OCI-LY7 (cell line): Measurements from ENCODE around the gene MS4A15. TPM values are rescaled to one million over a fixed set of nuclear protein-coding genes. Genes with fewer than 3 reads are reported as not detected.

Source experiments
- BruUV-seq: library from RNA; stranded (reverse); fragments of 400-500 nt; replicated peaks from 2 replicates; lab custom pipeline; 2021; lab: Mats Ljungman, UMichigan
- CTCF ChIA-PET: fragments of 300-600 bp; sonication (Branson Sonifier 250); formaldehyde crosslinking; loops from one replicate; lab custom pipeline; 2022; ENCODE audit warnings: antibody characterized with exemption; ENCODE audit not compliant: unreplicated experiment; lab: Charles Lee
- POLR2A ChIA-PET: fragments of 300-600 bp; sonication (Branson Sonifier 250); formaldehyde crosslinking; loops from one replicate; lab custom pipeline; 2022; ENCODE audit warnings: antibody characterized with exemption; lab: Charles Lee
- DNase-seq: peaks from one replicate; pipeline ENCODE4 v3.0.0-alpha.2; 2015; ENCODE audit warnings: low spot score
- H2AFZ ChIP-seq: fragments of 200-600 bp; sonication (generic), shearing (Covaris generic); 2 replicates; pipeline ENCODE4 v1.6.1; 2014; ENCODE audit warnings: mild to moderate bottlenecking, antibody characterized with exemption, low read length, moderate library complexity
- H3K27ac ChIP-seq: fragments of 200-600 bp; sonication (generic); 2 replicates; pipeline ENCODE4 v1.5.1; 2014; ENCODE audit warnings: mixed run types, low read depth, mild to moderate bottlenecking, moderate library complexity, low read length, inconsistent platforms; ENCODE audit not compliant: poor library complexity, severe bottlenecking
- H3K36me3 ChIP-seq: fragments of 200-600 bp; sonication (generic); 2 replicates; pipeline ENCODE4 v1.6.1; 2014; ENCODE audit warnings: mild to moderate bottlenecking, antibody characterized with exemption, low read length, moderate library complexity, mixed read lengths; ENCODE audit not compliant: insufficient read depth
- H3K4me1 ChIP-seq: fragments of 200-600 bp; sonication (generic); 2 replicates; pipeline ENCODE4 v1.5.1; 2014; ENCODE audit warnings: mild to moderate bottlenecking, low read length; ENCODE audit not compliant: insufficient read depth, poor library complexity, severe bottlenecking
- H3K4me2 ChIP-seq: fragments of 200-600 bp; sonication (generic); 2 replicates; pipeline ENCODE4 v1.6.1; 2014; ENCODE audit warnings: mild to moderate bottlenecking, low read length
- H3K4me3 ChIP-seq: fragments of 200-600 bp; sonication (generic); 2 replicates; pipeline ENCODE4 v1.5.1; 2014; ENCODE audit warnings: mild to moderate bottlenecking, low read depth, low read length; ENCODE audit not compliant: poor library complexity, severe bottlenecking
- H3K79me2 ChIP-seq: fragments of 200-600 bp; sonication (generic); 2 replicates; pipeline ENCODE4 v1.6.1; 2016; ENCODE audit warnings: low read depth, mild to moderate bottlenecking, low read length, moderate library complexity, mixed read lengths; ENCODE audit not compliant: insufficient read depth
- H3K9me2 ChIP-seq: fragments of 200-600 bp; sonication (generic); 2 replicates; pipeline ENCODE4 v1.6.1; 2016; ENCODE audit warnings: mild to moderate bottlenecking, low read length, mixed read lengths; ENCODE audit not compliant: insufficient read depth
- H3K9me3 ChIP-seq: fragments of 200-600 bp; sonication (generic); 2 replicates; pipeline ENCODE4 v1.6.1; 2014; ENCODE audit warnings: mild to moderate bottlenecking, mixed run types, low read length, mixed read lengths
- H4K20me1 ChIP-seq: fragments of 200-600 bp; sonication (generic); 2 replicates; pipeline ENCODE4 v1.6.1; 2014; ENCODE audit warnings: mild to moderate bottlenecking, antibody characterized with exemption, low read length, moderate library complexity, mixed read lengths; ENCODE audit not compliant: insufficient read depth
- EZH2phosphoT487 ChIP-seq: fragments of 200-600 bp; sonication (generic); IDR thresholded peaks from 2 replicates; pipeline ENCODE4 v1.6.1; 2018; ENCODE audit warnings: low read depth, borderline replicate concordance, mild to moderate bottlenecking, mixed run types, antibody characterized with exemption, low read length, moderate library complexity, mixed read lengths
- intact Hi-C: fragments of 100-400 bp; cut with micrococcal nuclease; formaldehyde crosslinking; loops from one replicate; pipeline ENCODE4 v1.10.0; 2022; ENCODE audit not compliant: unreplicated experiment
- total RNA-seq, 2 experiments: library from RNA; depleted of rRNA in 1 of 2; stranded (reverse); fragments of >200 nt in 1 of 2; shearing (Covaris generic) in 1 of 2; gene quantifications; 2 replicates each; pipeline ENCODE4 v1.2.3, GENCODE V29; 2014 to 2022
- TF ChIP-seq, protein P1 (sequence below): fragments of 200-600 bp; sonication (generic); conservative IDR thresholded peaks from 2 replicates; pipeline ENCODE4 v1.5.1; 2014; ENCODE audit warnings: mild to moderate bottlenecking, antibody characterized with exemption, low read length, moderate library complexity, mixed read lengths

Gene MS4A15
- total RNA-seq, 2 experiments from 2014 or later, result not detected

DNA sequence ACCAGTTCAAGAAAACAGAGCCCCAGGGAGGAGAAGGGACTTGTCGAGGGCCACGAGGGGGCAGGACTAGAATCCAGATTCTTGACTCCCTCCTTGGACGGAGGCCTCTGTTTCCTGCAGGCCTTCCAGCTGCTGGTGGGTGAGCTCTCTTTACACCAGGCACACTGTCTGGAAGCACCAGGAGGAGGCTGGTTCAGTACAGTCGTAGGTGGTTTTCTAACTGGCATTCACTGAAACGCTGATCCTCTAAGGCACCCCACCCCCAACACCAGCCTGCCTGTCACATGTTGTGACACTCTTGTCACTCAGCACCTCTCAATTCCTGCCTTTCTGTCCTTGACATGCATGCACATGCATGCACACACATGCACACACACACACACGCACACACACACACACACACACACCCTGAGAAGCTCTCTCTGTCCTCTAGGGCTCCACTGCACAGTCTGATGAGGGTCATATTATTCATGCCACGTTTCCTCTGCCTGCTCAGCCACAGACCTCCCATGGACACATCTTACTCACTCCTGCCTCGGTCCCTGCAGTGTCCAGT lies 29.2 kb downstream of the MS4A15 start:
- ChIA-PET POLR2A (no interaction called here), CTCF (no interaction called here)
- no peak for DNase-seq
- Histone ChIP-seq H4K20me1 (no peaks in the 10 kb centered on the region), H3K36me3 (no peaks in the 10 kb centered on the region), H3K9me3 (no peaks in the 10 kb centered on the region), H3K79me2 (no peaks in the 10 kb centered on the region), H3K9me2 (no peaks in the 10 kb centered on the region), H3K27ac (no peak overlapping the region), H3K4me2 (no peak overlapping the region), H2AFZ (no peak overlapping the region), H3K4me3 (no peak overlapping the region), H3K4me1 (no peaks in the 10 kb centered on the region)
- no peak for TF ChIP-seq EZH2phosphoT487
- TF ChIP-seq, protein P1, sequence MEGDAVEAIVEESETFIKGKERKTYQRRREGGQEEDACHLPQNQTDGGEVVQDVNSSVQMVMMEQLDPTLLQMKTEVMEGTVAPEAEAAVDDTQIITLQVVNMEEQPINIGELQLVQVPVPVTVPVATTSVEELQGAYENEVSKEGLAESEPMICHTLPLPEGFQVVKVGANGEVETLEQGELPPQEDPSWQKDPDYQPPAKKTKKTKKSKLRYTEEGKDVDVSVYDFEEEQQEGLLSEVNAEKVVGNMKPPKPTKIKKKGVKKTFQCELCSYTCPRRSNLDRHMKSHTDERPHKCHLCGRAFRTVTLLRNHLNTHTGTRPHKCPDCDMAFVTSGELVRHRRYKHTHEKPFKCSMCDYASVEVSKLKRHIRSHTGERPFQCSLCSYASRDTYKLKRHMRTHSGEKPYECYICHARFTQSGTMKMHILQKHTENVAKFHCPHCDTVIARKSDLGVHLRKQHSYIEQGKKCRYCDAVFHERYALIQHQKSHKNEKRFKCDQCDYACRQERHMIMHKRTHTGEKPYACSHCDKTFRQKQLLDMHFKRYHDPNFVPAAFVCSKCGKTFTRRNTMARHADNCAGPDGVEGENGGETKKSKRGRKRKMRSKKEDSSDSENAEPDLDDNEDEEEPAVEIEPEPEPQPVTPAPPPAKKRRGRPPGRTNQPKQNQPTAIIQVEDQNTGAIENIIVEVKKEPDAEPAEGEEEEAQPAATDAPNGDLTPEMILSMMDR, result no peak
- BruUV-seq, result no TSS peak
- intact Hi-C loops, result no loop called here

DNA sequence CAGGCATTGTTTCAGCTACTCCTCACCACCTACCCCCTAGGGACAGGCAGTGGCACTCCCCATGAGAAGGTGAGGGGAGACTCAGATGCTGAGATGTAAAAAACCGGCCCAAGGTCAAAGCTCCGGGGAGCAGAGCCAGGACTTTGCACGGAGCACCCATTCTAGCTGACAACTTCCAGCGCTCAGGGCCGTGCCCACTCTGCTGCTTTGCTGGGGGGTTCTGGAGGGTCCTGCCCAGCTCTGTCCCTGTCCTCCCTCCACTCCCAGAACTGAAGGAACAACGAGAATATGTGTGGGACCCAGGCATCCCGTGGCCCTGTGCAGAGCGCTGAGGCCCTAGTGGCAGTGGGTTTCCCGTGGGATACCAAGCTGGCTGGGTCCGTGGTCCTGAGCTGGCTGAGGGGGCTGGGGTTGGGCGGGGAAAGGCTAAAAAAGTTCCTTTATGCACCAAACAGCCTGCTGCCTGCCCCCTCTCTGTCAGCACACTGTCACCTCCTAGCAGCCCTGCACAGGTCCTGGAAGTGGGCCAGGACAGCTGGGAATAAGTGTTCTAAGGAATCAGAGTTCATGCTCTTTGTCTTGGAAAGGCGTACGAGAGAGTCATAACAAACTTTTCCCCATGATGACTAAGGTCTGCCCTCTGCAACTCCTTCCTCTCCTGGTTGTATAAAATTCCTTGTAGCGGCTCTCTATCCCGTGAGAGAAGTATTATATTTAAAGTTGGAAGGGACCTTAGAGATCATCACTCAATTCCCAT lies 30.3 kb downstream of the MS4A15 start:
- H3K9me3 ChIP-seq, result no peaks in the 10 kb centered on the region
- DNase-seq, result no peak
- no peak overlapping the region for H3K27ac ChIP-seq
- no peak for TF ChIP-seq EZH2phosphoT487
- TF ChIP-seq, protein P1, result no peak
- H3K36me3 ChIP-seq, result no peaks in the 10 kb centered on the region
- no TSS peak for BruUV-seq
- H3K4me3 ChIP-seq, result no peak overlapping the region
- no peaks in the 10 kb centered on the region for H4K20me1 ChIP-seq
- ChIA-PET POLR2A (no interaction called here), CTCF (no interaction called here)
- no peaks in the 10 kb centered on the region for H3K79me2 ChIP-seq
- no peaks in the 10 kb centered on the region for H3K4me1 ChIP-seq
- no peaks in the 10 kb centered on the region for H3K9me2 ChIP-seq
- intact Hi-C loops, result no loop called here
- H3K4me2 ChIP-seq, result no peak overlapping the region
- no peak overlapping the region for H2AFZ ChIP-seq
